Activated CD8-positive, alpha-beta memory T cell treated with anti-CD3 and anti-CD28 coated beads for 48 hours (primary cell): ENCODE results near the gene SIRT1.
"Not testable (repeated sequence)": the region's sequence is repeated elsewhere in the genome, so short reads cannot be mapped to it uniquely, and the experiment has no call there.

Experiments used
- DNase-seq, 3 experiments: peaks; one replicate each; pipeline ENCODE4 v3.0.0-alpha.2; 2020; ENCODE audit warnings: low read depth in 2 of 3, low spot score in 2 of 3

The SIRT1 gene

DNA sequence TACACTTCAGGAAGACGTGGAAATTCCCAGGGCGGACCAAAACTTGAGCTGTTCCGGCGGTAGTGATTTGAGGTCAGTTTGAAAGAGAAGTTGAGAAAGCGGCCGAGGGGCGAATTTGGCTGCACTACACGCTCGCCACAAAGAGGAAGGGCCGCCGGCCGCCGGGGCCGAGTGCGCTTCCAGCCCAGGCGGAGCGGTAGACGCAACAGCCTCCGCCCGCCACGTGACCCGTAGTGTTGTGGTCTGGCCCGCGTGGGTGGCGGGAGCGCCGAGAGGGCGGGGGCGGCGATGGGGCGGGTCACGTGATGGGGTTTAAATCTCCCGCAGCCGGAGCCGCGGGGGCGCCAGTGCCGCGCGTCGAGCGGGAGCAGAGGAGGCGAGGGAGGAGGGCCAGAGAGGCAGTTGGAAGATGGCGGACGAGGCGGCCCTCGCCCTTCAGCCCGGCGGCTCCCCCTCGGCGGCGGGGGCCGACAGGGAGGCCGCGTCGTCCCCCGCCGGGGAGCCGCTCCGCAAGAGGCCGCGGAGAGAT lies at the start of gene SIRT1:
Gene SIRT1 (plus strand): TSS at position 344 of the 529 bp plus-strand sequence. CDS start 66 bp downstream, at position 410.
- DNase-seq, result peak; percentile 75 to 90 (median 90)

DNA sequence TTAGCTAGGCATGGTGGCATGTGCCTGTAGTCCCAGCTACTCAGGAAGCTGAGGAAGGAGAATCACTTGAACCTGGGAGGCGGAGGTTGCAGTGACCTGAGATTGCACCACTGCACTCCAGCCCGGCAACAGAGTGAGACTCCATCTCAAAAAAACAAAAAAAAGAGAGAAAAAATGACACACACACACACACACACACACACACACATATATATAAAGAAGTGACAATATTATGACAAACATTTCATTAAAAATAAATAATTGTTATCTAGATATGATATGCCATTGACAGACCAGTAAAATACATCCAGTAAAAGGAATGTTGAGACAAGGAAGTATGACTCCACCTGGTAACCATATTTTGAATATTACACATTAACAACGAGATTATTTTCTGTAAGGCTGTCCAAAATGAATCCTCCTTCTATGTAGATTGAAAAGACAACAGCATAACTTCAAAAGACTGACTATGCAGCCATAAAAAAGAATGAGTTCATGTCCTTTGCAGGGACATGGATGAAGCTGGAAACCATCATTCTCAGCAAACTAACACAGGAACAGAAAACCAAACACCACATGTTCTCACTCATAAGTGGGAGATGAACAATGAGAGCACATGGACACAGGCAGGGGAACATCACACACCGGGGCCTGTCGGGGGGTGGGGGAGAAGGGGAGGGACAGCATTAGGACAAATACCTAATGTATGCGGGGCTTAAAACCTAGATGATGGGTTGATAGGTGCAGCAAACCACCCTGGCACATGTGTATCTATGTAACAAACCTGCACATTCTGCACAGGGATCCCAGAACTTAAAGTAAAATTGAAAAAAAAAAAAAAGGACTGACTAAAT lies 48.7 kb upstream of the SIRT1 start:
- not testable (repeated sequence) for DNase-seq

DNA sequence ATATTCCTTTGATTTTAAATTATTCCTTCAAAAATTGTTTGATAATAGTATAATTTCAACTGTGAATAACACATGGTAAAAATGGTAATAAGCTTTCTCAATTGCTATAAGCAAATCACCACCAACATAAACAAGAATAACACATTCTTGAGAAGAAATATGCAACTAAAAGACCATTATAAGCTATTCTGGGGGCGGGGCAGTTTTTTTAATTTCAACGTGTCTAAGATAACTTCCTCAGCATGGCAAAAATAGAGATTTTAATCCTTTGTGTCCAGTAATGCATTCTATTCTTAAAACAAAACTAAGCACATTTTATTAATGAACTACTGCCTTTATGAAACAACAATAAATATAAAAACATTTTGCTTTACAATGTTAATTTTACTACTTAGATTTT lies 48.0 kb upstream of the SIRT1 start:
- DNase-seq, result no peak

DNA sequence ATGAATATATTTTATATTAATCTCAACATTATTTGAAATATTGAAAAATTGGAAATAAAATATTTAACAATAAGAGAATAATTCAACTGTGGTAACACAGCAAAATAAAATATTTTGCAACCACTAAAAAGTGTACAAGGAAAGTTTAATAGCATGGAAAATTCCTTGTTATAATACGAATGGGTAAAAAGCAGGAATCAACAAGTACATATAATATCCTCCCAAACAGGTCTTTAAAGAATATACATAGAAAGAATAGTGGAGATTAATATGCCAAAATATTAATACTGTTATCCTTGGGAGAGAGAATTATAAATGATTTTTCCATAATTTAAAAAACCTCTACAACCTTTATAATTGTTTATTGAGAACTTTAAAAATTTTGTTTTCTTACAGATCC lies 47.5 kb upstream of the SIRT1 start:
- DNase-seq, result no peak

DNA sequence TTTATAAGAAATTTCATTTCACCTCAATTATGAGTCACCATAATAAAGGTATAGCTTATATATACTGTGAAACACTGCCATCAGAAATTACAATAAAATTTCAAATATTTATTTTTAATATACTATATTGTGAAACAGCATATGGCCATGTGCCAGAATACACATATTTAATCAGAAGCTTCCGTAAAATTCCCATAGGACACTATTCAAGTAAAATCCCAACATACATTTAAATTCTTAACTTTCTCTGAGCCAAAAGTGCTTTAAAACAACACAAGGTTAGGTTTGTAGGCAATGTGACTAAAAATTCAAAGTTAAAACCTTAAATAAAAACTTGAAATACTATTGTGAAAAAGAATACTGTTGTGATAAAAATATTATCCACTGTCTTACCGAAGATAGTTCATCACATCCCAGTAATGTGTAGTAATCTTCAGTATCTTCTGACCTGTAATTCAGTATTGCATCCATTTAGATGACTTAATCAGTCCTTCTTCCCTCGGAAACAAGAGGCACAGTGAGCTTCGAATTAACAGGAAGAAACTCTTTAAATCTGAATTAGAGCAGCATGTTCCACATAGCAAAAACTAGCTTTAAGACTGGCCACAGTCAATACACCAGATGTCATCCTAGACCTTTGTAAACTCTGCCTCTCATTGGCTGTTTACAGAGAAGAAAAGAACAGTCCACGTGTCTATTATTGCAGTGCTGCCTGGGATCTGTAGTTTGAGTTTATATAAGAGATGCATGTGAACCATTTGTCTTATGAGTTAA lies 46.7 kb upstream of the SIRT1 start, which contains the start of gene DNAJC12:
Gene DNAJC12 (minus strand): TSS at position 648 of the 774 bp plus-strand sequence. CDS start 177 bp downstream, at position 471.
- DNase-seq, result no peak

DNA sequence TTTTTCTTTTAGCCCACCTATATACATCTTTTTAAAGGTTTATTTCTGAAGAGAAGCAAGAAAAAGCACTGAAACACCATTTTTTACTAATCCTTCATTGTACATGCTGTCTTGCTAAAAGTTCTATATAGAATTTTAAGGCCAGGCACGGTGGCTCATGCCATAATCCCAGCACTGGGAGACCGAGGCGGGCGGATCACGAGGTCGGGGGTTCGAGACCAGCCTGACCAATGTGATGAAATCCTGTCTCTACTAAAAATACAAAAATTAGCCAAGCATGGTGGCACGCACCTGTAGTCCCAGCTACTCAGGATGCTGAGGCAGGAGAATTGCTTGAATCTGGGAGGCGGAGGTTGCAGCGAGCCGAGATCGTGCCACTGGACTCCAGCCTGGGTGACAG lies 44.9 kb upstream of the SIRT1 start:
- not testable (repeated sequence) for DNase-seq

DNA sequence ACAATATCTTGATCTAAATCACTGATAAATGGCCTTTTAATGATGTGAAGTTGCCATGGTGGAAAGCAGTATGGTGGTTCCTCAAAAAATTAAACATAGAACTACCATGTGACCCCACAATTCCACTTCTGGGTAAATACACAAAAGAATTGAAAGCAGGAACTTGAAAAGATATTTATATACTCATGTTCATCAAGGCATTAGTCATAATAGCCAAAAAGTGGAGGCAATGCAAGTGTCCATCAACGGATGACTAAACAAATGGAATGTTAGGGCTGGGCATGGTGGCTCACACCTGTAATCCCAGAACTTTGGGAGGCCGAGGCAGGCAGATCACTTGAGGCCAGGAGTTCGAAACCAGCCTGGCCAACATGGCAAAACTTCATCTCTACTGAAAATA lies 44.5 kb upstream of the SIRT1 start:
- DNase-seq, result no peak

DNA sequence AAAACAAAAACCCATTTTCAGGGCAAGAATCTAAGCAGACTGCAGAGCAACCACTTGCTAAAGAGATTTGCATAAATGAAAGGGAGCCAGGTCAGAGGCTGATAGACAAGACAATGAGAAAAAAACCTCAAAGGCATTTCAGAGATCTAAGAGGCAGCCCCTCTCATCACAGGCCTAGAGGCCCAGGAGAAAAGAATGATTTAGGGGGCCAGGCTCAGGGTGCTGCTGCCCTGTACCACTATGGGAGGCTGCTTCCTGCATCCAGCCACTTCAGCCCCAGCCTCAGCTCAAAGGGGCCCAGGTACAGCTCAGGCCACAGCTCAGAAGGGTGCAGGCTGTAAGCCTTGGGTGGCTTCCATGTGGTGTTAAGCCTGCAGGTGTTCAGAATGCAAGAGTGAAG lies 42.7 kb upstream of the SIRT1 start:
- DNase-seq, result no peak

DNA sequence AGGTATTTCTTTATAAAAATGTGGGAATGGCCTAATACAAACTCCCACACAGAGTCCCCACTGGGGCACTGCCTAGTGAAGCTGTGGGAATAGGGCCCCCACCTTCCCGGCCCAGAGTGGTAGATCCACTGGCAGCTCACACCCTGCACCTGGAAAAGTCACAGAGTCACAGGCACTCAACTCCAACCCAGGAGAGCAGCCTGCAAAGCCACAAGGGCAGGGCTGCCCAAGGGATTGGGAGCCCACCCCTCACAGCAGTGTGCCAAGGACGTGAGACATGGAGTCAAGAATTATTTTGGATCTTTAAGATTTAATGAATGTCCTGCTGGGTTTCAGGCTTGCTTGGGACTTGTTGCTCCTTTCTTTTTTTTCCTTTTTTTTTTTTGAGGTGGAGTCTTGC lies 41.2 kb upstream of the SIRT1 start:
- no peak for DNase-seq

DNA sequence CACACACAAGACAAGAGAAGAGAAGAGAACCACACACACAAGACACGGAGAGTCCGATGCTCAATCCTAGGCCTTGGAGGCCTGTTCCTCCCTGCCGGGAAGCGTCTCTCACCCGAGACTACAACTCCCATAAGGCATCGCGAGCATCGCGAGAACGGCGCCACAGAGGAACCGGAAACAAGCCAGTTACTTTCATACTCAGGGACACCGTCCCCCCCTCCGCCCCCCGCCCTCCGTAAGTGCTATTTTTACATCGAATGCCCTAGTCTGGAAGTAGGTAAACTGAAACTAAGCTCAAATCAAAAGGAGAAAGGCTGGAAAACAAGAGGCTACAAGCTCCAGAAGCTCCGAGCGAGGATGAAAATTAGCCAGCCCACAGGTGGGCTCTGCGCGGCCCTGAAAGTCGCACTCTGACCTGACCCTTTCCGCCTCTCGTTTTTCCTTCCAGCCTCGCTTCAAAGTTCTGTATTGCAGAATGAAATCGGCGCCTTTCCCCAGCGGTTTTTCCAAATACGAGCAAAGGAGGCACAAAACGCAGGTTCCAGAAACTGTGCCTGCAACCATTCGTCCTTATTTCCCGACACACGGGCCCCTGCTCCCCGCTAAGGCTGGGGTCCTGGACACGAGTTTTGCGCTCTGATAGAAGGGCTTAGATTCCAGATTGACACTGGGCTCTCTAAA lies 35.0 kb upstream of the SIRT1 start:
- DNase-seq, result peak; percentile 74 to 80 (median 80)

DNA sequence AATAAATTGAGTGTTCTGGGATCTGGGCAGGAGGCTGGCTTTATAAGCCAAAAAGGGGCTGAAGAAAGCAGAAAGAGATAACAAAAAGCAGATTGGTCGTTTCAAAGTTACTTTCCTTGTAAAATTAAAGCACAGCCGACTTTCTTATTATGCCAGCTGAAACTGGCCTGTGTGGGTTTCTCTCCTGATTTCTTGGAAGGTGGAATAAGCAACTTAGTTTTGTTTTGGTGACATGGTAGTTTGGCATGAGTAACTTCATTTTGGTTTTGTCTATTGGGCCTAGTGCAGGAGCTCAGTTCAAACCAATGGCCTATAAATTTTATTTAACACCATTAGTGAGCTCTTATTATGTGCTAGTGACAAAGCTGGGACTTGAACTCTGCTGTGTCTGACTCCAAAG lies 33.3 kb upstream of the SIRT1 start:
- no peak for DNase-seq

DNA sequence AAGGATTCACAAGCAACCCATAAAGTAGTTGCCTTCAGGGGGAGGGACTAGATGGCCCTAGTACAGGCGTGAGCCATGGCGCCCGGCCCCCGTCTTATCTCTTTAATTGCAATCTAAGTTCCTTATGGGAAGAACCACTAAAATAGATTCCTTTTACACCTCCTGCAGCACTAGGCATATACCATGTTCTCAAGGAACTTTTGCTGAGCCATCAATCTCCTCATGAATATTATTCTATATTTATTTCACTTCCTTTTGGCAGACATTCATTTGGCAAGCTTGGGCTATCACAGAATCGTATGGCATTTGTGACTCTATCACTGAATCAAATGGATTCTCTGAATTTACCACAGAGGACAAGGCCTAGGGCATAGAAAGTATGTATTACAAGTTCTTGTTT lies 31.7 kb upstream of the SIRT1 start:
- no peak for DNase-seq

DNA sequence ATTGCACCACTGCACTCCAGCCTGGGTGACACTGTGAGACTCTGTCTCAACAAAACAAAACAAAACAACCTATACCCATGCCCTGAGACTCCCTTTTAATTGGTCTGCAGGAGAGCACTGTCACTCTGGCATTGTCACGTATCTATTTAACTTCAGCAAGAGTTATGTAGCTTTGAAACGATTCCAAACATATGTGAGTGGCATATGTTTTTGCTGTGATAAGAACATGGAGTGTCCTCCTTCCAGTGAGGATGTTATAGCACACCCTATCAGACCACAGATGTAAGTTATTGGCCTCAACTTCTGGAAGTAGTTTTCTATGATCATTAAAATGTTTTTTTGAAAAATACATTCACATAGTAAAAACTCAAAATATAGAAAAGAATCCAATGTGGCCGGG lies 30.9 kb upstream of the SIRT1 start:
- DNase-seq, result no peak

DNA sequence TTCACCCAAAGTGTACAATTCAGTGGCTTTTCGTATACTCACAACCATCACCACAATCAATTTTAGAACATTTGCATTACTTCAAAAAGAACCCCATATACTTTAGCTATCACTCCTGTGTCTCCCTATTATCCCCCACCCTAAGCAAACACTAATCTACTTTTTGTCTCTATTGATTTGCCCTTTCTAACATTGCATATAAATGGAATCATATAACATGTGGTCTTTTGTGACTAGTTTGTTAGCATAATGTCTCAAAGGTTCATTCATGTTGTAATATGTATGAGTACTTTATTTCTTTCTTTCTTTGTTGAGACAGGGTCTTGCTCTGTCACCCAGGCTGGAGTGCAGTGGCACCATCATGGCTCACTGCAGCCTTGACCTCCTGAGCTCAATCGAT lies 25.5 kb upstream of the SIRT1 start:
- no peak for DNase-seq

DNA sequence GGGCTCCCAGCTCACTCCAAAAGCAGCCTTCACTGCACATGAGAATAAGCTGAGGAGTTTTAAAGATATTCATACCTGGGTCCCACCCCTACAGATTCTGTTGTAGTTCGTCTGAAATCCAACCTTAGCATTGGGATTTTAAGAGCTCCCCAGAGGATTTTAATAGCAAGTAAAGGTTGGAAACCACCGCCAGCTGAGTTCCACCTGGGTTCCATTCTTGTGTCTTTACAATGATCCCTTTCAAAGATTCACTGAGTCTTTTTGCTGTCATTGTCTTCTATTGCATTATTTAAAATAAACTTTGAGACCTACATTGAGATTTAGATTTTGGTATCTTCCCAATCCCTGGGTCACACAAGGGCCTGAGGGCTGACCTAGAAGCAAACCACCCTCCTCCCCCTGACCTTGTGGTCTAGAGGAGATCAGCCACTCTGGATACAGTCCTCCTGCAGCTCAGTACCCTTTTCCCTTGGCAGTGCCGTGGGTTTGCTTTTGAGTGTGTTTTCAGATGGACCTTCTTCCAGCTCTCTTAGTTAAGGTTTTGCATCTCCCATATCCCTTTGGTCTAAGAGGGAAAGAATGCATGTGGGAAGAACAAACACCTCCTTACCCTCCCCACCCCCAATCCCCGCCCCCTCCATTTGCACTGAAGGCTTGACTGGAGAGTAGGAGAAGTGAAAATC lies 22.6 kb upstream of the SIRT1 start:
- no peak for DNase-seq

DNA sequence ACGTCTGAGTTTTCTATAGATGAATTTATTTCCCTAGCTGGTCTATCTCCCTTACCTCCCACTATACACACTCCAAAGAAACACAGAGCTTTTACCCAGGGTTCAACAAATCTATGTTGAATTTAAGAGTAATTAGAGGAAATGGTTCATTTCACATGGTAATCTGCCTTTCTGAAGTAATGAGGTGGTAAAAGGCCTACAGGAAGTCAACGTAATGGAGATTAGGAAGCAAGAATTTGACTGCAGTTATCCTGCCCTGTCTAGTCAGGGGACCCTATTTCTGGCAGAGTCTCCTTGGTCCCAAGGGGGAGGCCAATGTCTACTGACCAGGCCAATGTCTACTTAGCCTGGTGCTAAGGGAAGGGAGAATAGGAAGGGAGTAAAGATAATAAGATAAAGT lies 21.4 kb upstream of the SIRT1 start:
- DNase-seq, result no peak

DNA sequence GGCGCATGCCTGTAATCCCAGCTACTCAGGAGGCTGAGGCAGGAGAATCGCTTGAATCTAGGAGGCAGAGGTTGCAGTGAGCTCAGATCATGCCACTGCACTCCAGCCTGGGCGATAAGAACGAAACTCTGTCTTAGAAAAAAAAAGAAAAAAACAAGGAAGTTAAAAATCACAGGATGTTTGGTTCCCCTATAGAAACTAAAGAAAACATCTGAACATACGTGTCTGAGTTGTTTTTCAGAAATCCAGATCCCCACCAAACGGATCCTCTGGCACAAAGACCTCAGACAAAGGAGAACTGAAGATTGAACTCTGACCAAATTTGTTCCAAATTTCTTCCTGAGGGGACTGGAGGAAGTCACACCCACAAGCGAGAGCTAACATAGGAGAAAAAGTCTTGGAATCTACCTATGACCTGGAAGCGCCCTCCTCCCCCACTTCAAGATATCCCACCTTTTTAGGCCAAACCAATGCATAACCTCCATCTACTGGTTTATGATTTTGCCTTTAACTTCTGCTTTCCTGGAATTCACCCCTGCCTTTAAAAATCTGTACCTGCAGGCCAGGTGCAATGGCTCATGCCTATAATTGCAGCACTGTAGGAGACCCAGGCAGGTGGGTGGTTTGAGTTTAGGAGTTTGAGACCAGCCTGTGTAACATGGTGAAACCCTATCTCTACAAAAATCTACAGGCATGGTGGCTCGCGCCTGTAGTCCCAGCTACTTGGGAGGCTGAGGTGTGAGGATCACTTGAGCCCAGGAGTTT lies 19.7 kb upstream of the SIRT1 start:
- no peak for DNase-seq

DNA sequence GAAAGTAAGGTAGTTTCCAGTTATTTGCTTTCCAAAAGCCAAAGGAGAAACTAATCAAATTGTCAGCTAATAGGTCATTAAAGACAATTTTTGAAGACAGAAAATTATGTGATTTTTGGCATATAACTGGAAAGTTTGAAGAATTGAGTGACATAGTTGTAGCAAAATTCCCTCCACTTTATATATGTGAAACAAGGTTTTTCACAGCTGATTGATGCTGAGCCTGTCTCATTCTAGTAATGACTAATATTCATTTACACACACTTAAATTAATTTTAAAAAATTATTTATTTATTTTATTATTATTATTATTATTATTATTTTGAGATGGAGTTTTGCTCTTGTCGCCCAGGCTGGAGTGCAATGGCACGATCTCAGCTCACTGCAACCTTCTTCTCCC lies 16.3 kb upstream of the SIRT1 start:
- DNase-seq, result no peak

DNA sequence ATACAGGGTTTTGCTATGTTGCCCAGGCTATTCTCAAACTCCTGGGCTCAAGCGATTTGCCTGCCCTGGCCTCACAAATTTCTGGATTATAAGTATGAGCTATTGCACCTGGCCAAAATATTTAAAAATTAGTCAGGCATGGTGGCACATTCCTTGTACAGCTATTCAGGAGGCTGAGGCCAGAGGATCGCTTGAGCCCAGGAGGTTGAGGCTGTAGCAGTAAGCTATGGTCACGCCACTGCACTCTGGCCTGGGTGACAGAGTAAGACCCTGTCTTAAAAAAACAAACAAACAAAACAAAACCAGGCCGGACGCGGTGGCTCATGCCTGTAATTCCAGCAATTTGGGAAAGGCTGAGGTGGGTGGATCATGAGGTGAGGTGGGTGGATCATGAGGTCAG lies 14.5 kb upstream of the SIRT1 start:
- no peak for DNase-seq
